Measurements from ENCODE around the gene GRIN2D.

GRIN2D gene

DNA sequence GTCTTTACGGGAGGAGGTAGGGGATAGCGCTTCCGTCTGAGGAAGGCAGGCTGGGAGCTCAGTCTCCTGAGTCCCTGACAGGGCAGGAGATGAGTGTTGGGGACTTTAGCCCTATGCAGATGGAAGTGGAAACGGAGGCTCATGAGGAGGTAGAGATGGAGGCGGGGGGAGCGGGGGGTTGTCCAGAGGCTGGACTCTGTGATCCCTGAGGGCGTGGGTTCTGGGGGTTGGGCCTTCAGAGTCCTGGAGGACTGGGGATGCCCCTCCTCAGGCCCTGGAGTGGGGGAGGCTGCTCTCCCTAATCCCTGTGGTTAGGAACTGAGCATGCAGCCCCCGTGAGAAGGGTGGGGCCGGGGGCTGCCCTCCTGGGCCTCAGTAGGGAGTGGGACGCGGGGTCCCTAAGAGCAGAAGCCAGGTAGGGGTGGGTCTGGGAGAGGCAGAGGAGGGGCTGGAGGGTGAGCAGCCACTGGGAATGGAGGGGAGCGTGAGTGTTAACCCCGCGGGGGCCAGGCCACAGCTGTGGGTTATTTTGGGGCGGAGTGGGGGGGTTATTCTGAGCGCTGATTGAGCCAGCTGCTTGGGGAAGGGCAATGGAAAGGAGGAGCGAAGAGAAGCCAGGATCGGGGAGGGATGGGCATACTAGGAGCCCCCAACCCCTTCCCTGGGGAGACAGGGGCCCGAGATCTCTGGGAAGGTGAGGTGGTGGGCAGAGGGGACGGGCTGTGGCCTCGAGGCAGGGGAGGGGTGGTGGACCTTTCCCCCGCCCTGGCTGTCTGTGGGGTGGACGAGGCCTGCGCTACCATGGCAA is 2.8 kb downstream of the GRIN2D start:
- no peak for TF ChIP-seq ZNF302 (tag by site-specific recombination; IDR thresholded peaks at IDR 0.05; ENCODE audit: low read depth)
- TF ChIP-seq KLF8 (tag by site-specific recombination; IDR thresholded peaks at IDR 0.05): peak; percentile 59; the same call in 1 of the 2 replicates
- TF ChIP-seq ZNF223 (tag by site-specific recombination; IDR thresholded peaks at IDR 0.05): peak; percentile 76
- TF ChIP-seq ZFHX2 (tag by site-specific recombination; conservative IDR thresholded peaks at IDR 0.05): peak; percentile 21
- TF ChIP-seq, protein P1, sequence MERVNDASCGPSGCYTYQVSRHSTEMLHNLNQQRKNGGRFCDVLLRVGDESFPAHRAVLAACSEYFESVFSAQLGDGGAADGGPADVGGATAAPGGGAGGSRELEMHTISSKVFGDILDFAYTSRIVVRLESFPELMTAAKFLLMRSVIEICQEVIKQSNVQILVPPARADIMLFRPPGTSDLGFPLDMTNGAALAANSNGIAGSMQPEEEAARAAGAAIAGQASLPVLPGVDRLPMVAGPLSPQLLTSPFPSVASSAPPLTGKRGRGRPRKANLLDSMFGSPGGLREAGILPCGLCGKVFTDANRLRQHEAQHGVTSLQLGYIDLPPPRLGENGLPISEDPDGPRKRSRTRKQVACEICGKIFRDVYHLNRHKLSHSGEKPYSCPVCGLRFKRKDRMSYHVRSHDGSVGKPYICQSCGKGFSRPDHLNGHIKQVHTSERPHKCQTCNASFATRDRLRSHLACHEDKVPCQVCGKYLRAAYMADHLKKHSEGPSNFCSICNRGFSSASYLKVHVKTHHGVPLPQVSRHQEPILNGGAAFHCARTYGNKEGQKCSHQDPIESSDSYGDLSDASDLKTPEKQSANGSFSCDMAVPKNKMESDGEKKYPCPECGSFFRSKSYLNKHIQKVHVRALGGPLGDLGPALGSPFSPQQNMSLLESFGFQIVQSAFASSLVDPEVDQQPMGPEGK (tag by site-specific recombination; IDR thresholded peaks at IDR 0.05): peak; percentile 80
- 0 out of 2 replicates have a peak, but pooled peaks have one; percentile 12 for TF ChIP-seq SP3 (tag by site-specific recombination; IDR thresholded peaks at IDR 0.05)
- ChIA-PET CTCF (interaction anchor here (0.7 to 1.2 kb wide), 3 partner anchors 8 to 116 kb away, joined by 3 to 5 read pairs (median 5); no protein-coding TSS in a partner anchor), POLR2A (interaction anchor here (0.8 kb wide), 1 partner anchor 18 kb away, joined by 4 read pairs; no protein-coding TSS in a partner anchor)
- Histone ChIP-seq H3K36me3 (ENCODE audit: control insufficient read depth in 2 of 2, insufficient read depth in 1 of 2, low read length in 2 of 2) (no peaks in the 10 kb centered on the region), H3K4me3 (ENCODE audit: low read depth, low read length) (no peak overlapping the region), H3K4me1 (ENCODE audit: control insufficient read depth, insufficient read depth, low read length) (peaks cover 12% of the 10 kb centered on the region), H3K9me3 (ENCODE audit: control insufficient read depth, insufficient read depth, low read depth, low read length) (no peaks in the 10 kb centered on the region), H3K27ac (ENCODE audit: extremely low read depth, low read depth, low read length) (no peak overlapping the region)

DNA sequence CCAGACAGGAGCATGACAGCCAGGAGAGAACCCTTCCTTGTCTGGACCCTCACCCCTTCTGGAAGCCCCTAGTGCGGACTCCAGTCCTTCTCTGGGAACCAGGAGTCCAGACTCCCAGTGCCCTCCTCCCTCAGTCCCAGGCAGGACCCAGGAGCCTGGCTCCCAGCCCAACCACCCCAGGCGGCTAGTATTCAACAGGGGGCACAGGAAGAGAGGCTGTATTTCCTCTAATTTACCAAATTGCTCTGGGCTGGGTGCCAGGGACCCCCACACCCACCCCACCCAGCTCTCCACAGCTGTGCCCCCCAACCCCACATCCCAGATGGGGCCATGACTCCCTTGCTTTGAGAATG is 3.3 kb downstream of the GRIN2D start:
- ChIA-PET POLR2A (no interaction called here), CTCF (no interaction called here)
- Histone ChIP-seq H3K36me3 (ENCODE audit: control insufficient read depth in 2 of 2, insufficient read depth in 1 of 2, low read length in 2 of 2) (no peaks in the 10 kb centered on the region), H3K4me1 (ENCODE audit: control insufficient read depth, insufficient read depth, low read length) (peaks cover 12% of the 10 kb centered on the region), H3K9me3 (ENCODE audit: control insufficient read depth, insufficient read depth, low read depth, low read length) (no peaks in the 10 kb centered on the region), H3K4me3 (ENCODE audit: low read depth, low read length) (no peak overlapping the region), H3K27ac (ENCODE audit: extremely low read depth, low read depth, low read length) (no peak overlapping the region)
- TF ChIP-seq, protein P2, sequence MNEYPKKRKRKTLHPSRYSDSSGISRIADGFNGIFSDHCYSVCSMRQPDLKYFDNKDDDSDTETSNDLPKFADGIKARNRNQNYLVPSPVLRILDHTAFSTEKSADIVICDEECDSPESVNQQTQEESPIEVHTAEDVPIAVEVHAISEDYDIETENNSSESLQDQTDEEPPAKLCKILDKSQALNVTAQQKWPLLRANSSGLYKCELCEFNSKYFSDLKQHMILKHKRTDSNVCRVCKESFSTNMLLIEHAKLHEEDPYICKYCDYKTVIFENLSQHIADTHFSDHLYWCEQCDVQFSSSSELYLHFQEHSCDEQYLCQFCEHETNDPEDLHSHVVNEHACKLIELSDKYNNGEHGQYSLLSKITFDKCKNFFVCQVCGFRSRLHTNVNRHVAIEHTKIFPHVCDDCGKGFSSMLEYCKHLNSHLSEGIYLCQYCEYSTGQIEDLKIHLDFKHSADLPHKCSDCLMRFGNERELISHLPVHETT (tag by site-specific recombination; IDR thresholded peaks at IDR 0.05): no peak
- TF ChIP-seq GLIS1 (tag by site-specific recombination; IDR thresholded peaks at IDR 0.05): peak; percentile 56
- no peak for TF ChIP-seq ZNF426 (tag by site-specific recombination; IDR thresholded peaks at IDR 0.05)

DNA sequence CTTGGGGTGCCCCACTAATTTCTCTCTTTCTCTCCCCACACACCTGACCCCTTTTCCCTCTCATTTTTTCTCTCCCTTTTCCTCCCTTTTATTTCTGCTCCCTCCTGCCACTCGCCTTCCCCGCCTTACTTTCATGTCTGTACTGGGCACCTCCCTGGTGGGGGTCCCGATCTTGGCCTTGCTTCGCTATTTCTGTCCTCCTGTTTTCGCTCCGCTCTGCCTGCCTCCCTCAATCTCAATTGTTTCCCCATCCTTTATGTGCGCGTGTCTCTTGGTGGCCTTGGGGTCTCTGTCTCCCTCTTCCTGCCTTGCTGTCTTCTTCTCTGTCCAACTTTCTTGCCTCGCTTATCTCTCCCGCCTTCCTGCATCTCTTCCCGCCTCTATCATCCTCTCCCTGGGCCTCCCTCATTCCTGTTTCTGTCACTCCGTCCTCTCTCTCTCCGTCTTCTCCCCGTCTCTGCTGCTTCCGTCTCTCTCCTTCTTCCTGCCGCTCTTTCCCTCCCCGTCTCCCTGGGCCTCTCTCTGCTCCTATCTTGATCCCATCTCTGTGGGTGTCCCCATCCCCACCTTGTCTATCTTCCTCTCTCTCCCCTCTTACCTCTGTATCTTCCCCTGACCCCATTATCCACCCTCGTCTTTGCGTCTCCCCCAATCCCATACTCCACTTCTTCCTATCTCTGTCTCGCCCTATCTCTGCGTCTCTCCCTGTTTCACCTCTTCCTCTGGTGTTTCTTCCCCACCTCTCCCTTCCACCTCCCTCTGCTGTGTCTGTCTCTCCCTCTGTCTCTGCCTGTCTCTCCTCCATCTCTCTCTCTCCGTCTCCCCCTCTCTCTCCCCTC is 4.0 kb downstream of the GRIN2D start:
- Histone ChIP-seq H3K9me3 (ENCODE audit: control insufficient read depth, insufficient read depth, low read depth, low read length) (no peaks in the 10 kb centered on the region), H3K4me1 (ENCODE audit: control insufficient read depth, insufficient read depth, low read length) (peaks cover 12% of the 10 kb centered on the region), H3K27ac (ENCODE audit: extremely low read depth, low read depth, low read length) (no peak overlapping the region), H3K4me3 (ENCODE audit: low read depth, low read length) (no peak overlapping the region), H3K36me3 (ENCODE audit: control insufficient read depth in 2 of 2, insufficient read depth in 1 of 2, low read length in 2 of 2) (no peaks in the 10 kb centered on the region)
- ChIA-PET POLR2A (no interaction called here), CTCF (no interaction called here)
- TF ChIP-seq ZNF777 (tag by site-specific recombination; IDR thresholded peaks at IDR 0.05; ENCODE audit: borderline replicate concordance) (no peak), WT1 (tag by site-specific recombination; IDR thresholded peaks at IDR 0.05) (0 out of 2 replicates have a peak, but pooled peaks have one; percentile 16), ZNF214 (tag by site-specific recombination; IDR thresholded peaks at IDR 0.05; ENCODE audit: borderline replicate concordance) (no peak), ZXDB (tag by site-specific recombination; IDR thresholded peaks at IDR 0.05) (no peak), ZNF302 (tag by site-specific recombination; IDR thresholded peaks at IDR 0.05; ENCODE audit: low read depth) (no peak), ZNF530 (tag by site-specific recombination; IDR thresholded peaks at IDR 0.05; ENCODE audit: low read depth) (no peak), ZNF366 (tag by site-specific recombination; conservative IDR thresholded peaks at IDR 0.05) (peak; percentile 95), ZNF16 (tag by site-specific recombination; IDR thresholded peaks at IDR 0.05; ENCODE audit: low read depth) (0 out of 2 replicates have a peak, but pooled peaks have one; percentile 20), SP2 (tag by site-specific recombination; IDR thresholded peaks at IDR 0.05) (peak; percentile 45), ZNF776 (tag by site-specific recombination; IDR thresholded peaks at IDR 0.05; ENCODE audit: borderline replicate concordance) (no peak), GLI2 (tag by site-specific recombination; IDR thresholded peaks at IDR 0.05; ENCODE audit: borderline replicate concordance, low read depth) (no peak), ZFP3 (tag by site-specific recombination; IDR thresholded peaks at IDR 0.05; ENCODE audit: low read depth) (no peak)
- TF ChIP-seq, protein P3, sequence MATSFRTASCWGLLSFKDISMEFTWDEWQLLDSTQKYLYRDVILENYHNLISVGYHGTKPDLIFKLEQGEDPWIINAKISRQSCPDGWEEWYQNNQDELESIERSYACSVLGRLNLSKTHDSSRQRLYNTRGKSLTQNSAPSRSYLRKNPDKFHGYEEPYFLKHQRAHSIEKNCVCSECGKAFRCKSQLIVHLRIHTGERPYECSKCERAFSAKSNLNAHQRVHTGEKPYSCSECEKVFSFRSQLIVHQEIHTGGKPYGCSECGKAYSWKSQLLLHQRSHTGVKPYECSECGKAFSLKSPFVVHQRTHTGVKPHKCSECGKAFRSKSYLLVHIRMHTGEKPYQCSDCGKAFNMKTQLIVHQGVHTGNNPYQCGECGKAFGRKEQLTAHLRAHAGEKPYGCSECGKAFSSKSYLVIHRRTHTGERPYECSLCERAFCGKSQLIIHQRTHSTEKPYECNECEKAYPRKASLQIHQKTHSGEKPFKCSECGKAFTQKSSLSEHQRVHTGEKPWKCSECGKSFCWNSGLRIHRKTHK (tag by site-specific recombination; IDR thresholded peaks at IDR 0.05): no peak
- TF ChIP-seq, protein P4, sequence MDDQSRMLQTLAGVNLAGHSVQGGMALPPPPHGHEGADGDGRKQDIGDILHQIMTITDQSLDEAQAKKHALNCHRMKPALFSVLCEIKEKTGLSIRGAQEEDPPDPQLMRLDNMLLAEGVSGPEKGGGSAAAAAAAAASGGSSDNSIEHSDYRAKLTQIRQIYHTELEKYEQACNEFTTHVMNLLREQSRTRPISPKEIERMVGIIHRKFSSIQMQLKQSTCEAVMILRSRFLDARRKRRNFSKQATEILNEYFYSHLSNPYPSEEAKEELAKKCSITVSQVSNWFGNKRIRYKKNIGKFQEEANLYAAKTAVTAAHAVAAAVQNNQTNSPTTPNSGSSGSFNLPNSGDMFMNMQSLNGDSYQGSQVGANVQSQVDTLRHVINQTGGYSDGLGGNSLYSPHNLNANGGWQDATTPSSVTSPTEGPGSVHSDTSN (CRISPR knock-in tag; IDR thresholded peaks at IDR 0.05): no peak
